ENCODE results near the gene GALNT4.

Gene GALNT4

GRCh38 chr12:89484470-89484869 lies 40.1 kb downstream of the GALNT4 start:
- ATAC-seq (no peak), DNase-seq (no peak)
- Mint-ChIP-seq H3K27ac (no peak overlapping the region), H3K4me3 (no peak overlapping the region), H3K4me1 (peaks cover 11% of the 10 kb centered on the region), H3K27me3 (no peaks in the 10 kb centered on the region), H3K9me3 (no peaks in the 10 kb centered on the region)

GRCh38 chr12:89481213-89481914 lies 43.2 kb downstream of the GALNT4 start:
- no peak overlapping the region for H3K4me3 Mint-ChIP-seq
- H3K9me3 Mint-ChIP-seq = no peaks in the 10 kb centered on the region
- DNase-seq = no peak
- peaks cover 16% of the 10 kb centered on the region for H3K4me1 Mint-ChIP-seq
- H3K27ac Mint-ChIP-seq = no peak overlapping the region
- no peak for ATAC-seq
- H3K27me3 Mint-ChIP-seq = no peaks in the 10 kb centered on the region

DNA sequence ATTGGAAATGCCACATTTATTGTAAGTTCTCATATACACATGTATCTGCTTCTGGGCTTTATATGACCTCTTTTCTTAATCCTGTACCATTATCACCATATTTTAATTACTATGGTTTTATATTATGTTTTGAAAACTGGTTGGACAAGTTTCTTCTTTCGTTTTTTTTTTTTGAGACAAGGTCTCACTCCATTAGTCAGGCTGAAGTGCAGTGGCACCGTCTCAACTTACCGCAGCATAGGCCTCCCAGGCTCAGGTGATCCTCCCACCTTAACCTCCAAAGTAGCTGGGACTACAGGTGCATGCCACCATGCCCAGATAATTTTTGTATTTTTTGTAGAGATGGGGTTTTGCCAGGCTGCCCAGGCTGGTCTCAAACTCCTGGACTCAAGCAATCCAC lies 44.6 kb downstream of the GALNT4 start:
- DNase-seq (no peak), ATAC-seq (no peak)
- H3K27me3 Mint-ChIP-seq = no peaks in the 10 kb centered on the region

DNA sequence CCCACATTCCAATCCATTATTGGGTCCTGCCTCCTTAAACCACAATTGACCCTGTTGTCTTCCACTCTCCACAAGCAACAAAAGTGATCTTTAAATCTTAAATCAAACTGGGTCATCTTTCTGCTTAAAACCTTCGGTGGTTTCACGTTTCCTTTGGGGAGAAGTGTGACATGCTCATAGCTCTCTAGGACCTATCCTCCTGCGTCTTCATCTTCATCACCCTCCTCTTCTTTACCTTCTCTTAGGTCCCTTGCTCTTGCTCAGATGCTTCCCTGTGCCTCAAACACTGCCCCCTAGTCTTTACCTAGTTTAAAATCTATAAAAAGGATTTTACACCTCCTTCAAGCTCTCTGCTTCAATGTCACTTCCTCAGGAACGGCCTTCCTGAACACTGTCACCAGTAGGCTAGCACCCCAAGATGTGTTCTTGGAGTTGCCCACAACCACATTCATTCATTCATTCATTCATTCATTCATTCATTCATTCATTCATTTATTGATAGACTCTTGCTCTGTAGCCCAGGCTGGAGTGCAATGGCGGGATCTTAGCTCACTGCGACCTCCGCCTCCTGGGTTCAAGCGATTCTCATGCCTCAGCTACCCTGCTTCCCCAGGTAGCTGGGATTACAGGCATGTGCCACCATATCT lies 46.8 kb downstream of the GALNT4 start:
- peaks cover 31% of the 10 kb centered on the region for H3K4me1 Mint-ChIP-seq
- no peak overlapping the region for H3K4me3 Mint-ChIP-seq
- DNase-seq (no peak), ATAC-seq (no peak)
- no peak overlapping the region for H3K27ac Mint-ChIP-seq
- H3K9me3 Mint-ChIP-seq = no peaks in the 10 kb centered on the region
- no peaks in the 10 kb centered on the region for H3K27me3 Mint-ChIP-seq

More for the DNA sequence above, 44.6 kb downstream of the GALNT4 start:
- Mint-ChIP-seq H3K27ac (no peak overlapping the region), H3K4me3 (no peak overlapping the region), H3K4me1 (peaks cover 16% of the 10 kb centered on the region), H3K9me3 (no peaks in the 10 kb centered on the region)

- Mint-ChIP-seq H3K27ac (no peak overlapping the region), H3K4me1 (peaks cover 38% of the 10 kb centered on the region), H3K4me3 (no peak overlapping the region), H3K9me3 (no peaks in the 10 kb centered on the region), H3K27me3 (no peaks in the 10 kb centered on the region)
- DNase-seq = no peak
- ATAC-seq = no peak
These were observed 47.5 kb downstream of the GALNT4 start for GRCh38 chr12:89476904-89477595.

DNA sequence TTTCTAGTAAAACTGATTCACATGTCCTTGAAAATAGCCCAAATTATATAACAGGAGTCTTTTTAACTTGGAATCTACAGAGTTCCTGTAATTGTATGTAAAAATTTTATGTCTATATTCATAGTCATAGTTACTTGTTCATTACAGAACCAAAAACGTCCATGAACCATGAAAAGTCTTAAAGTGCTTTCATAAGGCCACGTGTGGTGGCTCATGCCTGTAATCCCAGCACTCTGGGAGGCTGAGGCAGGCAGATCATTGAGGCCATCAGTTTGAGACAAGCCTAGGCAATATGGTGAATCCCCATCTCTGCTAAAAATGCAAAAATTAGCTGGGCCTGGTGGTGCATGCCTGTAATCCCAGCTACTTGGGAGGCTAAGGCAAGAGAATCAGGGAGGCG lies 48.4 kb downstream of the GALNT4 start:
- ATAC-seq (no peak), DNase-seq (no peak)
- no peaks in the 10 kb centered on the region for H3K27me3 Mint-ChIP-seq
- no peak overlapping the region for H3K27ac Mint-ChIP-seq
- H3K9me3 Mint-ChIP-seq = no peaks in the 10 kb centered on the region
- H3K4me3 Mint-ChIP-seq = no peak overlapping the region
- peaks cover 43% of the 10 kb centered on the region for H3K4me1 Mint-ChIP-seq

GRCh38 chr12:89475203-89475990 lies 49.2 kb downstream of the GALNT4 start:
- no peak overlapping the region for H3K4me3 Mint-ChIP-seq
- peak overlapping the region in 1 of 2 donors; percentile 72 for H3K27ac Mint-ChIP-seq
- H3K27me3 Mint-ChIP-seq = no peaks in the 10 kb centered on the region
- H3K9me3 Mint-ChIP-seq = no peaks in the 10 kb centered on the region
- ATAC-seq (peak; percentile 71), DNase-seq (no peak)
- peaks cover 52% of the 10 kb centered on the region for H3K4me1 Mint-ChIP-seq

- Mint-ChIP-seq H3K4me1 (peaks cover 60% of the 10 kb centered on the region), H3K27ac (peak overlapping the region in 1 of 2 donors; percentile 72), H3K9me3 (no peaks in the 10 kb centered on the region), H3K27me3 (no peaks in the 10 kb centered on the region), H3K4me3 (peak overlapping the region in 1 of 2 donors; percentile 49)
- ATAC-seq = peak; percentile 27
- no peak for DNase-seq
These were observed 50.0 kb downstream of the GALNT4 start for GRCh38 chr12:89474615-89475014.
